HFF-Myc (cell line): ENCODE data around the gene GSTO1.

Experiments
- DNase-seq: peaks from one replicate; pipeline ENCODE4 v3.0.0-alpha.2; 2011; ENCODE audit warnings: low read depth; ENCODE audit errors: extremely low read depth
- H3K4me3 ChIP-seq: replicated peaks from 2 replicates; pipeline ENCODE4 v1.5.1; 2011; ENCODE audit warnings: low read depth, mild to moderate bottlenecking, control low read depth, low read length
- TF ChIP-seq, protein P1 (sequence below): IDR thresholded peaks from 2 replicates; pipeline ENCODE4 v1.5.1; 2012; ENCODE audit warnings: mild to moderate bottlenecking, low read depth, low read length, control low read depth; ENCODE audit errors: missing control alignments

GSTO1 gene

DNA sequence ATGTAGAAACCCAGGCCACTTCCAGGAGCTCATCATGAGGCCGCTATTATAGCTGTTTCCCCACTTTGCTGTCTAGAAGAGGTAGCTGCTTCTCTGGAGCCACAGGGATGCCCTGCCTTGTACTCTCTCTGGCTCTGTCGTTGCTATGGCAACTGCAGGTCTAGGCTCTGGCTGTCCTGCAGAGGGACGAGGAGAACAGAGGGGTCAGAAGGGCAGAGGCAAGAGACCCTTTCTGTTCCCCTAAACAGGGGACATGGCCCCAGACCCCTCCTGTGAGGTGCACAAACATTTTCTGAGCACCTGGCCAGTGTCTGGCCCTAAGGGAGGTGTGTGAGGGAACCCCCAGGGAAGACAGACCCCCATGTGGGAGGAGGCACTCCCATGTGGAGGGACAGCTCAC lies 52.2 kb downstream of the GSTO1 start:
- TF ChIP-seq, protein P1, sequence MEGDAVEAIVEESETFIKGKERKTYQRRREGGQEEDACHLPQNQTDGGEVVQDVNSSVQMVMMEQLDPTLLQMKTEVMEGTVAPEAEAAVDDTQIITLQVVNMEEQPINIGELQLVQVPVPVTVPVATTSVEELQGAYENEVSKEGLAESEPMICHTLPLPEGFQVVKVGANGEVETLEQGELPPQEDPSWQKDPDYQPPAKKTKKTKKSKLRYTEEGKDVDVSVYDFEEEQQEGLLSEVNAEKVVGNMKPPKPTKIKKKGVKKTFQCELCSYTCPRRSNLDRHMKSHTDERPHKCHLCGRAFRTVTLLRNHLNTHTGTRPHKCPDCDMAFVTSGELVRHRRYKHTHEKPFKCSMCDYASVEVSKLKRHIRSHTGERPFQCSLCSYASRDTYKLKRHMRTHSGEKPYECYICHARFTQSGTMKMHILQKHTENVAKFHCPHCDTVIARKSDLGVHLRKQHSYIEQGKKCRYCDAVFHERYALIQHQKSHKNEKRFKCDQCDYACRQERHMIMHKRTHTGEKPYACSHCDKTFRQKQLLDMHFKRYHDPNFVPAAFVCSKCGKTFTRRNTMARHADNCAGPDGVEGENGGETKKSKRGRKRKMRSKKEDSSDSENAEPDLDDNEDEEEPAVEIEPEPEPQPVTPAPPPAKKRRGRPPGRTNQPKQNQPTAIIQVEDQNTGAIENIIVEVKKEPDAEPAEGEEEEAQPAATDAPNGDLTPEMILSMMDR = no peak
- no peak overlapping the region for H3K4me3 ChIP-seq
- no peak for DNase-seq

DNA sequence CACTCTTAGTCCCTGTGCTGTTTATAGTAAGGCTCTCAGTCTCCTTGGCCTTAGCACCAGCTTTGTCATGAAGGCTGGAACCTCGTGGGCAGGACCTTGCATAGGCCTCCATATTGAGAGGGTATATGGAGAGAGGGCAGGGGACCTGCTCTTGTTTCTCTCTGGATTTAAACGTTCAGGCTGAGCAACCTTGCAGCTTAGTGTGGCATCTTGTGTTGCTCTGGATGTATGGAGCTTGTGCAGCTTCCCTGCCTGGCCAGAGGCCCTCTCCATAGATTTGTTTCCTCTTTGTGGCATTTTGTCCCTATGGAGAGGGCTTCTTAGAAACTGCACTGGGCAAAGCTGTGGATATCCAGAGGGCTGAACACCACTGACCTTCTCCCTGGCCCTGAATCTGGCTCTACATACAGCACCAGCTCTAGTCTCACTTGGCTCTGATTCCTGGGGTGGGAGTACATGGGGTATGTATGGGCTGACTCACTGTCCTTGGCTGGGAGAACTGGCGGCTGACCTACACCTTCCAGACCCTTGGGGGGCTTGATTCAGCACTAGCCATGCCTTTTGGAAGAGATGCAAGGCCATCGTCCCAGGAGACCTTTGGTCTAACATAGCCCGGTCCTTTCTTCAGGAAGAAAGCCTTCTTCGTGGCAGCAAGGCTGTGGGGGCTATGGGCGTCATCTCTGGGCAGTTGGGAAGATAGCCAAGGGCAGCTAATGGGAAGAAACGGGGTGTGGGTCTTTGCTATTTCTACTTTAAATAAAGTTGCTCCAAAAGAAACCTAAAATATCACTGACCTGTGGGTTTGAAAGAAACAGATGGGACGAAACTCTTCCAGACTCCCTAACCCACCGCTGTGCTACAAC lies 53.1 kb downstream of the GSTO1 start:
- no peak for DNase-seq
- no peak overlapping the region for H3K4me3 ChIP-seq
- TF ChIP-seq, protein P1 = no peak

- TF ChIP-seq, protein P1 = no peak
- no peak overlapping the region for H3K4me3 ChIP-seq
- DNase-seq = no peak
Measured at GRCh38 chr10:104308439-104308903, 53.8 kb downstream of the GSTO1 start.

- no peak for DNase-seq
- H3K4me3 ChIP-seq = no peak overlapping the region
- TF ChIP-seq, protein P1 = no peak
Measured at GRCh38 chr10:104309980-104310978, 55.6 kb downstream of the GSTO1 start.

- DNase-seq = no peak
- H3K4me3 ChIP-seq = no peak overlapping the region
- TF ChIP-seq, protein P1 = no peak
Measured at GRCh38 chr10:104311184-104311720, 56.6 kb downstream of the GSTO1 start.
